ENCODE data around the gene CDK14.
A peak's percentile ranks its signal among the peaks of the same experiment; 100 is the strongest.

Gene CDK14

DNA sequence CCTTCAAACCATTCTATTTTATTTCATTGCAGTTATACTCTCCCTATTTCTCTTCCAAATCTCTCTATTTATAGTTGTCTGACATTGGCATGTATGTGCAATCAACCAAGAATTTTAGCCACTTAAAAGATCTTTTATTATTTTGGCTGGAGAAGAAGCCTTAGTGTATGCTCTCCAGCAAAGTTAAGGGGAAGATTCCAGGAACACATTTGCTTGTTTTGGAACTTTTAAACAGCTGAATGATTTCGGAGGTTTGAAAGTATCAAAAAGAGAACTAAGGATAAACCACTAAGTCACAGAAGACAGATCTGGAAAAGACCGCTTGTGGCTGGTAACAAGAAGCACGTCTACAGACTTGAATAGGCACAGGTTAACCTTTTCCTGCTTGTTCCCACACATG, 485.9 kb downstream of the CDK14 start:
- peaks cover 3 to 62% (median 37%) of the 10 kb centered on the region in 4 donors for H3K4me1 ChIP-seq
- H3K4me3 ChIP-seq: peak overlapping the region; percentile 8 to 9
- DNase-seq: no peak
- H3K27ac ChIP-seq: peak overlapping the region; percentile 37 to 68
- TF ChIP-seq, protein P1, sequence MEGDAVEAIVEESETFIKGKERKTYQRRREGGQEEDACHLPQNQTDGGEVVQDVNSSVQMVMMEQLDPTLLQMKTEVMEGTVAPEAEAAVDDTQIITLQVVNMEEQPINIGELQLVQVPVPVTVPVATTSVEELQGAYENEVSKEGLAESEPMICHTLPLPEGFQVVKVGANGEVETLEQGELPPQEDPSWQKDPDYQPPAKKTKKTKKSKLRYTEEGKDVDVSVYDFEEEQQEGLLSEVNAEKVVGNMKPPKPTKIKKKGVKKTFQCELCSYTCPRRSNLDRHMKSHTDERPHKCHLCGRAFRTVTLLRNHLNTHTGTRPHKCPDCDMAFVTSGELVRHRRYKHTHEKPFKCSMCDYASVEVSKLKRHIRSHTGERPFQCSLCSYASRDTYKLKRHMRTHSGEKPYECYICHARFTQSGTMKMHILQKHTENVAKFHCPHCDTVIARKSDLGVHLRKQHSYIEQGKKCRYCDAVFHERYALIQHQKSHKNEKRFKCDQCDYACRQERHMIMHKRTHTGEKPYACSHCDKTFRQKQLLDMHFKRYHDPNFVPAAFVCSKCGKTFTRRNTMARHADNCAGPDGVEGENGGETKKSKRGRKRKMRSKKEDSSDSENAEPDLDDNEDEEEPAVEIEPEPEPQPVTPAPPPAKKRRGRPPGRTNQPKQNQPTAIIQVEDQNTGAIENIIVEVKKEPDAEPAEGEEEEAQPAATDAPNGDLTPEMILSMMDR (IDR thresholded peaks at IDR 0.05): peak in 1 of 2 experiments; percentile 12
- no peaks in the 10 kb centered on the region for H3K9me3 ChIP-seq
- intact Hi-C loops (cut with DNase I; ENCODE audit: low total_unique reads): loop anchor here (10.0 kb wide), 3 partner anchors 183 to 703 kb away; partner anchors contain the start of gene FZD1
- H3K27me3 ChIP-seq: no peaks in the 10 kb centered on the region
- no peaks in the 10 kb centered on the region for H3K36me3 ChIP-seq

DNA sequence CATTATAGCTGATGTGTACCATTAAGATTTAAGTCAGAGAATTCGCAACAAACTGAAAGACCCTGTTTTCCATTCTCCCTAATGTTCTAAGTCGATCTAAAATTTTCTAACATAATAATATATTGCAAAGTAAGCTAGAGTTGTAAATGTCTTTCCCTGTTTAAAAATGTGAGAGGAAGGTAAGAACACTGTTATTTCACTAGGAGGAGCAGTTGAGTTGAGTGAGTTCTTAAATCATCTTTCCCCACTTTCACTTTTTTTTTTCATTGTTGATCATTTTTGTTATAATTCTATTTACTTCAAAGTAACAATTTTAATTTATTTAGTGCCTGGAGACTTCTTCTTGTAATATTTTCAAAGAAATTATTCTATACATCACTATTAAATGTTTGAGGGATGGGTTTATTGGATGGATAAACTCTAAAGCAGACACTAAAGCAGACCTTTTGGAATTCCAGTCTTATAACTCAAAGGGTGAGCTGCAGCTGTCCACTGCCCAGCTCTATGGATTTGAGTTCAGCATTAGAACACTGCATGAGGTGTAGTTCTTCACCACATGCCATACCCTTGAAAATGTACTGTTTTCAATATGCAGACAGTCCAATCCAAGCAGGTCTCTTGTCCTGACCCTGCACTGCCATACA, 486.9 kb downstream of the CDK14 start:
- Histone ChIP-seq H3K9me3 (no peaks in the 10 kb centered on the region), H3K4me3 (no peak overlapping the region), H3K27me3 (no peaks in the 10 kb centered on the region), H3K36me3 (no peaks in the 10 kb centered on the region), H3K4me1 (peaks cover 3 to 62% (median 37%) of the 10 kb centered on the region in 4 donors), H3K27ac (peak overlapping the region; percentile 37 to 68)
- no peak for DNase-seq
- TF ChIP-seq, protein P1 (IDR thresholded peaks at IDR 0.05): peak; percentile 46 to 64
- intact Hi-C loops (cut with DNase I; ENCODE audit: low total_unique reads): loop anchor here (10.0 kb wide), 3 partner anchors 182 to 702 kb away; partner anchors contain the start of gene FZD1

DNA sequence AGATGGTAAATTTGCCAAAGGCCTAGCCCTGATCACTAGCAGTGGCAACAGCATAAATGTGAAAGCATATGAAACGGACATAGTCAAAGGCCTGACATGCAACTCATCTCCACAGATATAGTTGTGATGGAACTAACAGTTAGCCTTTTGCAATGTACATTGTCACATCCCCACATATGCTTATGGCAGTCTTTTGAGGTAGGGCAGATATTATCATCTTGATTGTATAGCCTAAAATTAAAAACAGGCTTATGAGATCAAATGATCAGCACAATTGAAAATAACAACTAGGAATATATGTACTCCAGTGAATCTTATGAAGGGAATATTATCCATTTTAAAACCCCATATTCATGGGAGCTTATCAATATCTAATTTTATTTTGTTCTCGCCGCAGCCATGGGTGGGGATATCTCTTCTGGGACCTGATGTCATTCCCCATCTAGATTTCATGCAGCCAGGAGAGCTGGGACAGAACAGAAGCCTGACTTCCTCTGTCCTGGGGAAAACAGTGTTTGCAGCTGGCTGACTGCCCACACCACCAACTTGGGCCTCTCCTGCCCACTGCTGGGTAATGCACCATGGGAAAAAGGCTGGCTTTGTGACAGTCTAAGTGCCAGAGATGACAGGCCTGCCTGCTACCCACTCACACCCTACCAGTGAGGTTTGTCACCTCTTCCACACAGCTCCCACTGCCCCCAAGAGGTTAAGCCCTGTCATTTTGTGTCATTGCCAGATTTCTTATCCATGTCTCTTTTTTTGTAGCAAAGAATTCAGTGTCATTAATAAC, 487.9 kb downstream of the CDK14 start:
- H3K27me3 ChIP-seq: no peaks in the 10 kb centered on the region
- H3K36me3 ChIP-seq: no peaks in the 10 kb centered on the region
- peaks cover 3 to 58% (median 37%) of the 10 kb centered on the region in 4 donors for H3K4me1 ChIP-seq
- peak overlapping the region; percentile 29 to 68 for H3K27ac ChIP-seq
- peak; percentile 60 to 82 for DNase-seq
- intact Hi-C loops (cut with DNase I; ENCODE audit: low total_unique reads): loop anchor here (10.0 kb wide), 3 partner anchors 181 to 701 kb away; partner anchors contain the start of gene FZD1
- TF ChIP-seq, protein P1 (IDR thresholded peaks at IDR 0.05): no peak
- no peaks in the 10 kb centered on the region for H3K9me3 ChIP-seq
- no peak overlapping the region for H3K4me3 ChIP-seq

DNA sequence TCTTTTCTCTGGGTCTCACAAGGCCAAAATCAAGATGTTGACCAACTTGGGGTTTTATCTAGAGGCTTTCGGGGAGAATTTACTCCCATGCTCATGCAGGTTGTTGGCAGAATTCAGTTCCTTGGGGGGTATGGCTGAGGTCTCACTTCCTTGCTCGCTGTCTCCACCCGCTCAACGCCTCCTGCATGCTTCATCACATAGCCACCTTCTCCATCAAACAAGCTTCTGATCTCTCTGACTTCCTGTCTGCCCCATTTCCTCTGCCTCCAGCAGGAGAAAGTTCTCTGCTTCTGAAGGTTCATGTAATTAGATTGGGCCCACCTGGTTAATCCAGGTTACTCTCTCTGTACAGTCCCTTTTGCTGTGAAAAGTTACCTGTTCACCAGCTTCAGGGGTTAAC, 489.1 kb downstream of the CDK14 start:
- no peaks in the 10 kb centered on the region for H3K36me3 ChIP-seq
- intact Hi-C loops (cut with DNase I; ENCODE audit: low total_unique reads): loop anchor here (10.0 kb wide), 3 partner anchors 180 to 700 kb away; partner anchors contain the start of gene FZD1

DNA sequence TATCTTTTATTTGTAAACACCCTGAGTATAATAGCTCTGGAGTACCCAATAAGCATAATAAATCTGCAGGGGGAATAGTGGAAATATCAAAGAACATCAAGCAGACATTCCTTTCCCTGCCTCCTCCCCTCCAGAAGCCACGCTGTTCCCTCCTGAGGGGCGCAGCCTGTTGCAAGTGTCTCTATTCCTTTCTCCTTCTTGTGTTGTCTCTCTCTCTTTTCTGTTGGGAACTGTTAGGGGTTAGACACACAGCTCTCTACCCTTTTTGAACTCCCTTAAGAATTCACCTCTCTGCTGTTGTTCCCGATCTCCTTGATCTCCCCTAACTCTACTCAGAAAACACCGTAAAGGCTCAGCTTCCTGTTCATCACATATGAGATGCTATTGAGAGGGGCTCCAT, 490.1 kb downstream of the CDK14 start:
- H3K9me3 ChIP-seq: no peaks in the 10 kb centered on the region
- H3K4me3 ChIP-seq: no peak overlapping the region
- H3K36me3 ChIP-seq: no peaks in the 10 kb centered on the region
- no peak for DNase-seq
- H3K4me1 ChIP-seq: peaks cover 3 to 43% (median 27%) of the 10 kb centered on the region in 4 donors
- TF ChIP-seq, protein P1 (IDR thresholded peaks at IDR 0.05): no peak
- no peak overlapping the region for H3K27ac ChIP-seq
- no peaks in the 10 kb centered on the region for H3K27me3 ChIP-seq
- intact Hi-C loops (cut with DNase I; ENCODE audit: low total_unique reads): loop anchor here (10.0 kb wide), 3 partner anchors 179 to 699 kb away; partner anchors contain the start of gene FZD1

More for the DNA sequence above, 489.1 kb downstream of the CDK14 start:
- no peaks in the 10 kb centered on the region for H3K27me3 ChIP-seq
- peak overlapping the region in 1 of 2 donors; percentile 68 for H3K27ac ChIP-seq
- H3K4me1 ChIP-seq: peaks cover 3 to 53% (median 36%) of the 10 kb centered on the region in 4 donors
- TF ChIP-seq, protein P1 (IDR thresholded peaks at IDR 0.05): no peak
- DNase-seq: no peak
- H3K4me3 ChIP-seq: no peak overlapping the region
- H3K9me3 ChIP-seq: no peaks in the 10 kb centered on the region

Measured in tibial artery (tissue), 4 donors.